GM12892 (cell line): ENCODE results near the gene KAZN.

Experiments used
- POLR2A ChIP-seq: IDR thresholded peaks from 2 replicates; pipeline ENCODE4 v1.6.1; 2011; ENCODE audit warnings: low read depth, low read length, control low read depth
- POLR2AphosphoS5 ChIP-seq: IDR thresholded peaks from 2 replicates; pipeline ENCODE4 v1.6.1; 2011; ENCODE audit warnings: low read depth, low read length, control low read depth
- TAF1 ChIP-seq: IDR thresholded peaks from 2 replicates; pipeline ENCODE4 v1.6.1; 2011; ENCODE audit warnings: low read depth, mild to moderate bottlenecking, control low read depth, low read length, borderline replicate concordance

GRCh38 chr1:14972107-14972506 lies 373.6 kb downstream of the KAZN start:
- no peak for TF ChIP-seq POLR2A
- TF ChIP-seq POLR2AphosphoS5, result no peak
- TF ChIP-seq TAF1, result no peak
